IMR-90 (cell line): ENCODE measurements around the gene RHBDF1.

Experiments used
- BHLHE40 ChIP-seq: fragments of 150-350 bp; IDR thresholded peaks from 2 replicates; pipeline ENCODE4 v1.6.1; 2016; ENCODE audit warnings: mild to moderate bottlenecking, low read depth, low read length
- CEBPB ChIP-seq: IDR thresholded peaks from 2 replicates; pipeline ENCODE4 v1.6.1; 2012; ENCODE audit warnings: low read depth, low read length, improper control_type of control experiment
- CHD1 ChIP-seq: IDR thresholded peaks from 2 replicates; pipeline ENCODE4 v1.6.1; 2012; ENCODE audit warnings: low read depth, low read length, improper control_type of control experiment
- CTCF ChIP-seq: conservative IDR thresholded peaks from 2 replicates; pipeline ENCODE4 v1.5.1; 2012; ENCODE audit warnings: mild to moderate bottlenecking, low read depth, low read length, improper control_type of control experiment
- MAFK ChIP-seq: IDR thresholded peaks from 2 replicates; pipeline ENCODE4 v1.6.1; 2012; ENCODE audit warnings: low read depth, low read length, improper control_type of control experiment
- MAZ ChIP-seq: IDR thresholded peaks from 2 replicates; pipeline ENCODE4 v1.6.1; 2012; ENCODE audit warnings: low read depth, mild to moderate bottlenecking, low read length, improper control_type of control experiment, moderate library complexity, borderline replicate concordance
- MXI1 ChIP-seq: IDR thresholded peaks from 2 replicates; pipeline ENCODE4 v1.6.1; 2012; ENCODE audit warnings: low read depth, mild to moderate bottlenecking, low read length, moderate library complexity, borderline replicate concordance
- POLR2A ChIP-seq: IDR thresholded peaks from 2 replicates; pipeline ENCODE4 v1.6.1; 2012; ENCODE audit warnings: mild to moderate bottlenecking, low read depth, low read length
- RAD21 ChIP-seq: IDR thresholded peaks from 2 replicates; pipeline ENCODE4 v1.6.1; 2012; ENCODE audit warnings: low read length, improper control_type of control experiment
- RCOR1 ChIP-seq: IDR thresholded peaks from 2 replicates; pipeline ENCODE4 v1.6.1; 2012; ENCODE audit warnings: mild to moderate bottlenecking, low read length, improper control_type of control experiment; ENCODE audit not compliant: insufficient replicate concordance
- RFX5 ChIP-seq: IDR thresholded peaks from 2 replicates; pipeline ENCODE4 v1.8.0; 2012; ENCODE audit warnings: low read depth, mild to moderate bottlenecking, low read length, moderate library complexity
- SMC3 ChIP-seq: fragments of 150-350 bp; IDR thresholded peaks from 2 replicates; pipeline ENCODE4 v1.6.1; 2016; ENCODE audit warnings: low read depth, mild to moderate bottlenecking, antibody characterized with exemption, low read length, moderate library complexity
- USF2 ChIP-seq: fragments of 150-350 bp; IDR thresholded peaks from 2 replicates; pipeline ENCODE4 v1.6.1; 2017; ENCODE audit warnings: mild to moderate bottlenecking, antibody characterized with exemption, low read length, low read depth
- TF ChIP-seq, protein P1 (sequence below): fragments of 150-350 bp; IDR thresholded peaks from 2 replicates; pipeline ENCODE4 v1.6.1; 2016; ENCODE audit warnings: low read depth, mild to moderate bottlenecking, low read length, moderate library complexity, borderline replicate concordance

GRCh38 chr16:44655-45054, 27.8 kb downstream of the RHBDF1 start:
- TF ChIP-seq CTCF = no peak
- TF ChIP-seq POLR2A = no peak
- no peak for TF ChIP-seq RAD21
- no peak for TF ChIP-seq MXI1
- TF ChIP-seq MAFK = no peak
- TF ChIP-seq CHD1 = no peak
- TF ChIP-seq, protein P1, sequence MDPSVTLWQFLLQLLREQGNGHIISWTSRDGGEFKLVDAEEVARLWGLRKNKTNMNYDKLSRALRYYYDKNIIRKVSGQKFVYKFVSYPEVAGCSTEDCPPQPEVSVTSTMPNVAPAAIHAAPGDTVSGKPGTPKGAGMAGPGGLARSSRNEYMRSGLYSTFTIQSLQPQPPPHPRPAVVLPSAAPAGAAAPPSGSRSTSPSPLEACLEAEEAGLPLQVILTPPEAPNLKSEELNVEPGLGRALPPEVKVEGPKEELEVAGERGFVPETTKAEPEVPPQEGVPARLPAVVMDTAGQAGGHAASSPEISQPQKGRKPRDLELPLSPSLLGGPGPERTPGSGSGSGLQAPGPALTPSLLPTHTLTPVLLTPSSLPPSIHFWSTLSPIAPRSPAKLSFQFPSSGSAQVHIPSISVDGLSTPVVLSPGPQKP = no peak
- TF ChIP-seq RFX5 = no peak
- TF ChIP-seq USF2 = no peak
- no peak for TF ChIP-seq CEBPB
- TF ChIP-seq MAZ = no peak
- TF ChIP-seq SMC3 = no peak
- TF ChIP-seq BHLHE40 = no peak
- TF ChIP-seq RCOR1 = no peak
